Activated CD4-positive, alpha-beta T cell treated with anti-CD3 and anti-CD28 coated beads for 1 hour (primary cell): ENCODE data around the gene PHACTR3.

Experiments used
- DNase-seq: peaks from one replicate; pipeline ENCODE4 v3.0.0-alpha.2; 2020

The PHACTR3 gene

DNA sequence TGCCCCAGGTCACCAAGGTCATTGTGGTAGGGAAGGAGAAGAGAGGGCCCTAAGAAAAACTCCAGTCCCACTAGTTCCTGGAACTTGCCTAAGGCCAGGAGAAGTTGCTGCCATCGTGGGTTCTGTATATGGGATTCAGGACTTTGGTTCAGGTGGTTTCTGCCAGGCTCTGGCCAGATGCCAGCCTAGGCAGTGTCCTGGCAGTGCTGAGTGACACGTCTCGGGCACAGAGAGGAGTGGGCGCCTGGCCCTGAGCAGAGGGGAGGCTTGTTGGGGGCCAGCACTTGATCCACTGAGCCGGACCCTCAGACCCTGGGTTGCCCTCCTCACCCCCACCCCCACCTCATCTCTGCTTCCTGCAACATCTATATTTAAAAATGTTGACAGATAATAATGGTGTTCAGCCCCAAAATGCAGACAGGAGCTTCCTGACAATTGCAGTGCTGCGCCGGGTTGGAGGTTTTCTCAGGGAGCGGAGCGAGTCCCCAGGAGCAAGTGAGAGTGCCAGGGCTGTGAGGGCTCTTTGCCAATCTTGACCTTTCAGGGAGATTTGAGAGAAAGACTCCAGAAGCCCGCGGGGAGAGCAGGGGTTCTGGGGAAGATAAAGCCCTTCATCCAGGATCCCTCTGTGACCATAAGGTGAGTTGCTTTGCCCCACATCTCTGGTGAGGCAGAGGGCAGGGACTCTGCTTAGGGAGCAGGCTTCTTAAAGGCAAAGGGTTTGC is 71.9 kb downstream of the PHACTR3 start:
- no peak for DNase-seq

DNA sequence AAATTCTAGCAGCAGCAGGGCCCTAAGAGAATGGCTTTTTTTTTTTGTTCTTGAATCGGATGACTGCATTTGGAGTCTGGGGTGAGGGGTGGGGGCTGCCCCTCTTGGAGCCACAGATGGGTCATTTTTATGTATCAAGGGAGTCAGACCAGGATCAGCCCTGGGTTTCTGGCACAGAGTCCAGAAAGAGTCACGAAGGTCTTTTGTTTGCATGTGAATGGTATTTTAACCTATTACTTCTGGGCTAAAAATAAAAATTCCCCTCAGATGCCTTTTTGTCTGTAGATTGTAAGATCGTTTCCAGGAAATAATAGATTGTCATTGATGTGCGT is 72.5 kb downstream of the PHACTR3 start:
- no peak for DNase-seq

GRCh38 chr20:59677586-59677985 is 73.2 kb downstream of the PHACTR3 start:
- no peak for DNase-seq

GRCh38 chr20:59678288-59678687 is 73.9 kb downstream of the PHACTR3 start:
- no peak for DNase-seq

DNA sequence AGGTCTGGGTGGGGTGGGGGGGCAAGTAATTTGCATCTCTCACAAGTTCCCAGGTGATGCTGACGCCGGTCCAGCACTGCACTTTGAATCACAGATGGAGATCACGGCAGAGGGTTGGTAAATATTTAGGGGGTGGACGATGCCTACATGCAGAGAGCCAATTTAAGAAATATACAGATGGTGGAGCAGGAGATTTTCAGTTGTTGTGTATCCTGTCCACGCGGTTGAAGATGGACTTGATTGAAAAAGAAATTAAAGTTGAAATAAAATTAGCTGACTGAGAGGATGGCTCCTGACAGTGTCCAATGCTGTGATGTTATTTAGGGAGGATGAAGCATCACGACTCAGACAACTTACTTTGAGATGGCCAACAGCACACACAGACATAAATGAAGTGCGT is 74.6 kb downstream of the PHACTR3 start:
- no peak for DNase-seq

DNA sequence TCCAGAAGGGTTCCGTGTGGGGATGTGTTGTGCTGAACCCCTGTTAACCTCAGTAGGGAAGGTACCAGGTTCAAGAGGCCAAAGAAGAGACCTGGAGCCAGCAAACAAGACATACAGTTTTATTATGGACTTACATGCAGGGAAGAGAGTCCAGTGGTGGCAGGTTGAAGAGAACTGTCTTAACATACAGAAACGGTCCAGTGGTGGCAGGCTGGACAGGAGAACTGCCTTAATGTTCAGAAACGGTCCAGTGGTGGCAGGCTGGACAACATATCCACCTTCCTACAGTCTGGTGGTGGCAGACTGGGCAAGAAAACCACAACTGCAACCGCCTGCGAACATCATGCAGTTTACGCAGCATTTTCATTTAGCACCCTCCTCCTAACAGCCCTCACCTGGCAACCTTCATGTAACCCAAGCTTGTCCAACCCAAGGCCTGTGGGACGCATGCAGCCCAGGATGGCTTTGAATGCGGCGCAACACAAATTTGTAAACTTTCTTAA is 75.9 kb downstream of the PHACTR3 start:
- DNase-seq: no peak

GRCh38 chr20:59680852-59681251 is 76.5 kb downstream of the PHACTR3 start:
- DNase-seq: no peak

DNA sequence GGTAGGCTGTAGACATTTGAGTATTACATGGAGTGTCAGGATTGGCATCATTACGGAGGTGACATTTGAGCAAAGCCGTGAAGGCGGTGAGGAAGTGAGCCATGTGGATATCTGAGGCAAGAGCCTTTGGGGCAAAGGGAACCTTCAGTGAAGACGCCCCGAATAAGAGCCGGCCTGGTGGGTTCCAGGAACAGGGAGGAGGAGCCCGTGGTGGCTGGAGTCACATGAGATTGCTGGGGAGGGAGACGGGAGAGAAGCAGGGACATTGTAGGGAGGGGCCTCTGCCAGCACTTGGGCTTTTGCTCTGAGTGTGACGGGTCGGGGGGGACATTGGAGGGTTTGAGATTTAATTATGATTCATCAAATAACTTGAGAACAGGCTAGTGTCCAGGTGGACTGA is 78.3 kb downstream of the PHACTR3 start:
- DNase-seq: no peak

GRCh38 chr20:59683181-59683580 is 78.8 kb downstream of the PHACTR3 start:
- DNase-seq: no peak

- DNase-seq: no peak
Observed at GRCh38 chr20:59684685-59685242, 80.4 kb downstream of the PHACTR3 start.

DNA sequence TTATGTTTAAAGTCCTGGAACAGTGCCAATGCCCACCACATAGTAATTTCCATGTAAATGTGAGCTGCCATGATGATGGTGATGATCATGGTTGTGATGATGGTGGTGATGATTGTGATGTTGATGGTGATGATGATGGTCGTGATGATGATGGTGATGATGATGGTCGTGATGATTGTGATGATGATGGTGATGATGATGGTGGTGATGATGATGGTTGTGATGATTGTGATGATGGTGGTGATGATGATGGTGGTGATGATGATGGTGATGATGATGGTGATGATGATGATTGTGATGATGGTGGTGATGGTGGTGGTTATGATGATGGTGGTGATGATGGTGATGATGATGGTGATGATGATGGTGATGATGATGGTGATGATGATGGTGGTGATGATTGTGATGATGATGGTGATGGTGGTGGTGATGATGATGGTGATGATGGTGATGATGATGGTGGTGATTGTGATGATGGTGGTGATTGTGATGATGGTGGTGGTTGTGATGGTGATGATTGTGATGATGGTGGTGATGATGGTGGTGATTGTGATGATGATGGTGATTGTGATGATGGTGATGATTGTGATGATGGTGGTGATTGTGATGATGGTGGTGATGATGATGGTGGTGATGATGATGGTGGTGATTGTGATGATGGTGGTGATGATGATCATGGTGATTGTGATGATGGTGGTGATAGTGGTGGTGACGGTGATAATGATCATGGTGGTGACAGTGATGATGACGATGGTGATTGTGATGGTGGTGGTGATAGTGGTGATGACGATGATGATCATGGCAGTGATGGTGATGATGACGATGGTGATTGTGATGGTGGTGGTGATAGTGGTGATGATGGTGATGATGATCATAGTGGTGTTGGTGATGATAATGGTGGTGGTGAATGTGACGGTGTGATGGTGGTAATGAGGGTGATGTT is 82.3 kb downstream of the PHACTR3 start:
- DNase-seq: no peak

DNA sequence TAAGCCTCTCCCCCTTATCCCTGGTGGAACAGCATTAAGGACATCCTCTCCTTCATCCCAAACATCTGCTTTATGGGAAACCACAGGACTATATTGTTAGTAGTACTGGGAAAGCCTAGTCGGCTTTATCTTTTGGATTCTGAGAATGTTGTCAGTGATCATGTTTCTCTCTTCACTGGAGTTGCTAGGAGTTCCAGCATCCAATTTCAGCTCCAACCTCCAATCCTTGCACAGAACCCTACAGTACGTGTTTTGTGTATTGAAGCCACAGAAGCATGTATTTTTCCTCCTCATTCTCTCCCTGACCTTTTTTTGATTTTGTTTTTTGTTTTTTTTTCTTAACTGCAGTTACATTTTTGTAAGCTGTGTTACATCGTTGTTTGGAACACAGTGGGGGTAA is 84.0 kb downstream of the PHACTR3 start:
- no peak for DNase-seq

- DNase-seq: no peak
Observed at GRCh38 chr20:59688999-59689398, 84.7 kb downstream of the PHACTR3 start.

DNA sequence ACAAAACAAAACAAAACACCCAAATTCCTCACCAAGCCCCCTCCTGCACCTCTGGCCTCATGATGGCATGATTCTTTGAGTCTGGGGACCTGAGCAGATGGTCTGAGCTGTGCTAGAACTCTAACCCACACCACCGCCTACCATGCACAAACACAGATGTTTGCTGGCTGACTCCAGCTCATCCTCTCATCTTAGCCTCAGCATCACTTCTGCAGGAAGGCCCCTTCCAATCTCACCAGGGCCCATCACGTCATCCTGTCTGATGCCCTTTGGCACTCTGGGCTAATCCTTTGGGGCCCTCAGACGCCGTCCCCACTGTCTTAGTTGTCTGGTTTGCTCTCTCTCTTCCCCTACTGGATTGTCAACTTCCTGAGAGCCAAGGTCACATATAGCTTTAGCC is 85.8 kb downstream of the PHACTR3 start:
- DNase-seq: no peak

DNA sequence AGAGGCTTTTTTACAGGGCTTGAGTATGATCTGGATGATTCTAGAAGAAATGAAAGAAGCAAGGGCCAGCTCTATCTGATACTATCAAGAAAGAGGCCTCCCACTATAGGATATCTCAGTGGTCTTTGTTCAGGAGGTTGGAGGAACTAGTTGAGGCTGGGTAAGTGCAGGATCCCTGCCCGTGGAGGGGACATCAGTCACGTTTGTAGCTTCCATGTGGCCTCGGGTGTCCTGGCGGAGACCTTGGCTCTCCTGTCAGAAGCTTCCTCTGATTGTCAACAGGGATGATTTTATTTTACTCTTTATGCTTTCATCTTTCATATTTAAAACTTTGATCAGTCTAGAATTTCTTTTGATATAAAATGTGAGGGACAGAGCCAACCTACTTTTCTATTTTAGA is 86.6 kb downstream of the PHACTR3 start:
- DNase-seq: no peak

GRCh38 chr20:59692139-59692538 is 87.8 kb downstream of the PHACTR3 start:
- no peak for DNase-seq

DNA sequence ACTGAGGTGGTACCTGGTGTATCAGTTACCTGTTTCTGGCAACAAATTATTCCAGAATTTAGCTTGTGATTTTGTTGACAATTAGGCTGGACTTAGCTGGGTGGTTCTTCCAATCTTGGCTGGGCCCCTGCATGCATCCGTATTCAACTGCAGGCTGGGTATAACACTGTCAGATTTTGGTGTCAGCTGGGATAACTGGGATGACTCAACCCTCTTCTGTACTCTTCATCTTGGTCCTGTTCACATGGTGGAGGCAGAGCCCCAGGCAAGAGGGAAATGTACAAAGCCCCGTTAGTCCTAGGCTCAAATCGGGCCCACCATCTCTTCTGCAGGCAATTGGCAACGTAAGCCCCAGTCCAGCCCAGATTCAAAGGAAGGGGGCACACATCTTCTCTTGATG is 89.2 kb downstream of the PHACTR3 start:
- no peak for DNase-seq

DNA sequence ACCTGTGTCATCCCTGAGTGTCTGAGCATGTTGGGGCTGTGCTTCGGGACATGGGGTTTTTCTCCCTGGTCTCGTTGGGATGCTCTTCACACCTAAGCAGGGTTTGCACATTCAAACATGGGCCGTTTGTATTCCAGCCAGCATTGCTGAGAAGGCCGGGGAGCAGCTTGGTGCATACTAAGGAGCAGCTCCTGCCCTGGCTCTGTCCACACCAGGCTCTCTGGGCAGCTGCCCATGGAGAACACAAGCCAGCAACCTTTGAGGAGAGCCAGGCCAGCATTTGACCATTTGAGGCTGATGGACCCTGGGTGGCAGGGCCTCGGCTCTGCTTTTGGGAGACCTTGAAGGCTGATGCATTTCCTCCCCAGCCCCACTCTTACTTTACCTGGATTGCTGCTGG is 92.1 kb downstream of the PHACTR3 start:
- DNase-seq: no peak

- no peak for DNase-seq
Observed at GRCh38 chr20:59697068-59697467, 92.7 kb downstream of the PHACTR3 start.

DNA sequence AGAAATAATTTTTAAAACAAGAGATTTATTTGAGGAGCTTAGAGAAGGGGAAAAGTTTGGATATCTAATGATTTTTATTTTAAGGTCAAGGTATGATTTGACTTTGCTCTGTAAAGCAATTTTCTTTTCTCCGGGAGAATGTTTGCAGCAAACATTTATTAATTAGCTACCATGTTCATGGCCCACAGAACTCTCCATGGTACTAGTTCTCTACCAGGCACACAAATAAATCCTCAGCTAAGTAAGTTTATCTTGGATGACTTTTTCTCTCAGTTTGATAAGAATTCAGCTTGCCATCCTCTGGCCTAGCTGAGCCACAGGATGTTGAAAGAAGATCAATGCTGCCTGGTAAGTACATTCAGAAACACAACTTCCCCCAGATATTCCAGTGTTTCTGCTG is 94.3 kb downstream of the PHACTR3 start:
- no peak for DNase-seq

GRCh38 chr20:59701236-59701635 is 96.9 kb downstream of the PHACTR3 start:
- no peak for DNase-seq

GRCh38 chr20:59703046-59703445 is 98.7 kb downstream of the PHACTR3 start:
- no peak for DNase-seq

DNA sequence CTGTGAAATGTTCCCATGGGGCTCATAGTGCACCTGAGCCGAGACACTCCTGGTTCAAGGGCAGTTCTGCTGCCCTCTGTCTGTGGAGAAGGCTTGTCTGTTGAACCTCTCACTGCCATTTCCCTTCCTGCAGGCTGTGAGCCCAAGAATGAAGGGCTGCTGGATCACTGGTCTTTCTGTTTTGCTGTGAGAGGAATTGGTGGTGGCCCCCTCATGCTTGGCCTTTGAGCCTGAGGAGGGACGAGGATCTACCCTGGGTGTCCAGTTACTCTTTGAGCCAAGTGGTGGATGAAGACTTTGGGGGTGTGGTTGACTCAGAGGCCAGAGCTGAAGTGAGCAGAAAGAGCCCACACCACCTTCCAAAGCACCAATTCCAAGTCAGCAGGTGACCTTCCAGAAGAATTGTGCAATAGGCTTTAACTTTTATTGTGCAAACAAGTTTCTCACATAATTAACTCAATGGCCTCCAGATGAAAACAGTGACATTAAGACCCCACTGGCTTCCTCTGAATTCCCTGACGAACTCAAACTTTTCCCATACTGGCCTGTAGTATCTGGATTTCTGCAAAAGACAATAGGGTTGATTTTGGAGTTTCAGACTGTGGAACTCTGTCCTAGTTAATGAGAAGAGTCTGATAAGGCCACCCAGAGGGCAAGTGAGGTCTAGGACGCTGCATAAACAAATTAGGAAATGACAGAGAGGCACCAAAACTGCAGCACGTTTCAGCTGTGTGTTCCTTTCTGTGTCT is 101.5 kb downstream of the PHACTR3 start:
- DNase-seq: no peak
